ENCODE measurements around the gene CASQ2. TPM values are rescaled to one million over a fixed set of nuclear protein-coding genes. Genes with fewer than 3 reads are reported as not detected.

CASQ2 gene
- total and polyA plus RNA-seq, 2 donors = 1.0 to 6.7 TPM

GRCh38 chr1:115753361-115753760 lies 15.2 kb downstream of the CASQ2 start:
- no peaks in the 10 kb centered on the region for H3K4me1 ChIP-seq (ENCODE audit: control insufficient read depth in 2 of 2, insufficient read depth in 2 of 2, low read length in 2 of 2)
- no peak for DNase-seq (ENCODE audit: low read depth in 6 of 9, low spot score in 9 of 9)
- H3K27me3 ChIP-seq (ENCODE audit: control insufficient read depth in 2 of 2, insufficient read depth in 1 of 2, low read length in 1 of 2) = peaks cover 0 to 3% of the 10 kb centered on the region in 2 donors
- H3K27ac ChIP-seq (ENCODE audit: low read depth in 1 of 2, low read length in 1 of 2) = no peak overlapping the region
- H3K36me3 ChIP-seq (ENCODE audit: control insufficient read depth in 2 of 2, insufficient read depth in 2 of 2, low read length in 1 of 2) = no peaks in the 10 kb centered on the region
- H3K4me3 ChIP-seq (ENCODE audit: low read length in 2 of 2) = no peak overlapping the region
- WGBS = 95% methylated on average over 7 of the region's 7 CpGs
- H3K9me3 ChIP-seq (ENCODE audit: control insufficient read depth in 2 of 2, insufficient read depth in 1 of 2, low read length in 1 of 2) = no peaks in the 10 kb centered on the region

GRCh38 chr1:115748401-115749150 lies 19.9 kb downstream of the CASQ2 start:
- Histone ChIP-seq H3K27me3 (ENCODE audit: control insufficient read depth in 2 of 2, insufficient read depth in 1 of 2, low read length in 1 of 2) (peaks cover 0 to 3% of the 10 kb centered on the region in 2 donors), H3K4me1 (ENCODE audit: control insufficient read depth in 2 of 2, insufficient read depth in 2 of 2, low read length in 2 of 2) (no peaks in the 10 kb centered on the region), H3K4me3 (ENCODE audit: low read length in 2 of 2) (no peak overlapping the region), H3K27ac (ENCODE audit: low read depth in 1 of 2, low read length in 1 of 2) (no peak overlapping the region), H3K9me3 (ENCODE audit: control insufficient read depth in 2 of 2, insufficient read depth in 1 of 2, low read length in 1 of 2) (no peaks in the 10 kb centered on the region), H3K36me3 (ENCODE audit: control insufficient read depth in 2 of 2, insufficient read depth in 2 of 2, low read length in 1 of 2) (no peaks in the 10 kb centered on the region)
- WGBS = 85% methylated on average over 5 of the region's 5 CpGs
- DNase-seq (ENCODE audit: low read depth in 6 of 9, low spot score in 9 of 9) = no peak

GRCh38 chr1:115746021-115746690 lies 22.4 kb downstream of the CASQ2 start:
- no peak for DNase-seq (ENCODE audit: low read depth in 6 of 9, low spot score in 9 of 9)
- H3K4me3 ChIP-seq (ENCODE audit: low read length in 2 of 2) = no peak overlapping the region
- peaks cover 0 to 3% of the 10 kb centered on the region in 2 donors for H3K27me3 ChIP-seq (ENCODE audit: control insufficient read depth in 2 of 2, insufficient read depth in 1 of 2, low read length in 1 of 2)
- no peaks in the 10 kb centered on the region for H3K36me3 ChIP-seq (ENCODE audit: control insufficient read depth in 2 of 2, insufficient read depth in 2 of 2, low read length in 1 of 2)
- no peak overlapping the region for H3K27ac ChIP-seq (ENCODE audit: low read depth in 1 of 2, low read length in 1 of 2)
- 85% methylated on average over 5 of the region's 5 CpGs for WGBS
- no peaks in the 10 kb centered on the region for H3K9me3 ChIP-seq (ENCODE audit: control insufficient read depth in 2 of 2, insufficient read depth in 1 of 2, low read length in 1 of 2)
- no peaks in the 10 kb centered on the region for H3K4me1 ChIP-seq (ENCODE audit: control insufficient read depth in 2 of 2, insufficient read depth in 2 of 2, low read length in 2 of 2)

GRCh38 chr1:115744646-115745275 lies 23.8 kb downstream of the CASQ2 start:
- DNase-seq (ENCODE audit: low read depth in 6 of 9, low spot score in 9 of 9) = no peak
- no peak overlapping the region for H3K27ac ChIP-seq (ENCODE audit: low read depth in 1 of 2, low read length in 1 of 2)
- 91% methylated on average over 3 of the region's 3 CpGs for WGBS
- H3K4me1 ChIP-seq (ENCODE audit: control insufficient read depth in 2 of 2, insufficient read depth in 2 of 2, low read length in 2 of 2) = no peaks in the 10 kb centered on the region
- H3K9me3 ChIP-seq (ENCODE audit: control insufficient read depth in 2 of 2, insufficient read depth in 1 of 2, low read length in 1 of 2) = no peaks in the 10 kb centered on the region
- H3K27me3 ChIP-seq (ENCODE audit: control insufficient read depth in 2 of 2, insufficient read depth in 1 of 2, low read length in 1 of 2) = peaks cover 0 to 3% of the 10 kb centered on the region in 2 donors
- no peak overlapping the region for H3K4me3 ChIP-seq (ENCODE audit: low read length in 2 of 2)
- no peaks in the 10 kb centered on the region for H3K36me3 ChIP-seq (ENCODE audit: control insufficient read depth in 2 of 2, insufficient read depth in 2 of 2, low read length in 1 of 2)

- no peak for DNase-seq (ENCODE audit: low read depth in 6 of 9, low spot score in 9 of 9)
- WGBS = 81% methylated on average over 1 of the region's 1 CpG
- no peak overlapping the region for H3K4me3 ChIP-seq (ENCODE audit: low read length in 2 of 2)
- no peaks in the 10 kb centered on the region for H3K36me3 ChIP-seq (ENCODE audit: control insufficient read depth in 2 of 2, insufficient read depth in 2 of 2, low read length in 1 of 2)
- H3K9me3 ChIP-seq (ENCODE audit: control insufficient read depth in 2 of 2, insufficient read depth in 1 of 2, low read length in 1 of 2) = no peaks in the 10 kb centered on the region
- no peaks in the 10 kb centered on the region for H3K4me1 ChIP-seq (ENCODE audit: control insufficient read depth in 2 of 2, insufficient read depth in 2 of 2, low read length in 2 of 2)
- no peaks in the 10 kb centered on the region for H3K27me3 ChIP-seq (ENCODE audit: control insufficient read depth in 2 of 2, insufficient read depth in 1 of 2, low read length in 1 of 2)
- no peak overlapping the region for H3K27ac ChIP-seq (ENCODE audit: low read depth in 1 of 2, low read length in 1 of 2)
These were observed 27.7 kb downstream of the CASQ2 start for GRCh38 chr1:115740811-115741210.

- H3K9me3 ChIP-seq (ENCODE audit: control insufficient read depth in 2 of 2, insufficient read depth in 1 of 2, low read length in 1 of 2) = no peaks in the 10 kb centered on the region
- H3K4me1 ChIP-seq (ENCODE audit: control insufficient read depth in 2 of 2, insufficient read depth in 2 of 2, low read length in 2 of 2) = no peaks in the 10 kb centered on the region
- H3K27ac ChIP-seq (ENCODE audit: low read depth in 1 of 2, low read length in 1 of 2) = no peak overlapping the region
- H3K36me3 ChIP-seq (ENCODE audit: control insufficient read depth in 2 of 2, insufficient read depth in 2 of 2, low read length in 1 of 2) = no peaks in the 10 kb centered on the region
- H3K27me3 ChIP-seq (ENCODE audit: control insufficient read depth in 2 of 2, insufficient read depth in 1 of 2, low read length in 1 of 2) = no peaks in the 10 kb centered on the region
- WGBS = 22% methylated on average over 4 of the region's 4 CpGs
- DNase-seq (ENCODE audit: low read depth in 6 of 9, low spot score in 9 of 9) = no peak
- H3K4me3 ChIP-seq (ENCODE audit: low read length in 2 of 2) = no peak overlapping the region
These were observed 36.2 kb downstream of the CASQ2 start for GRCh38 chr1:115732316-115732715.

GRCh38 chr1:115729756-115730155 lies 38.8 kb downstream of the CASQ2 start:
- 88% methylated on average over 4 of the region's 4 CpGs for WGBS
- no peak overlapping the region for H3K4me3 ChIP-seq (ENCODE audit: low read length in 2 of 2)
- H3K9me3 ChIP-seq (ENCODE audit: control insufficient read depth in 2 of 2, insufficient read depth in 1 of 2, low read length in 1 of 2) = no peaks in the 10 kb centered on the region

GRCh38 chr1:115728341-115728740 lies 40.2 kb downstream of the CASQ2 start:
- H3K4me1 ChIP-seq (ENCODE audit: control insufficient read depth in 2 of 2, insufficient read depth in 2 of 2, low read length in 2 of 2) = no peaks in the 10 kb centered on the region
- H3K27ac ChIP-seq (ENCODE audit: low read depth in 1 of 2, low read length in 1 of 2) = no peak overlapping the region
- 81% methylated on average over 1 of the region's 1 CpG for WGBS

More at GRCh38 chr1:115729756-115730155, 38.8 kb downstream of the CASQ2 start:
- Histone ChIP-seq H3K4me1 (ENCODE audit: control insufficient read depth in 2 of 2, insufficient read depth in 2 of 2, low read length in 2 of 2) (no peaks in the 10 kb centered on the region), H3K27me3 (ENCODE audit: control insufficient read depth in 2 of 2, insufficient read depth in 1 of 2, low read length in 1 of 2) (no peaks in the 10 kb centered on the region), H3K27ac (ENCODE audit: low read depth in 1 of 2, low read length in 1 of 2) (no peak overlapping the region), H3K36me3 (ENCODE audit: control insufficient read depth in 2 of 2, insufficient read depth in 2 of 2, low read length in 1 of 2) (no peaks in the 10 kb centered on the region)
- peak in 1 of 9 donors; percentile 34 for DNase-seq (ENCODE audit: low read depth in 6 of 9, low spot score in 9 of 9)

GRCh38 chr1:115727706-115728249 lies 40.7 kb downstream of the CASQ2 start:
- no peak overlapping the region for H3K4me3 ChIP-seq (ENCODE audit: low read length in 2 of 2)
- 89% methylated on average over 7 of the region's 7 CpGs for WGBS

More at GRCh38 chr1:115728341-115728740, 40.2 kb downstream of the CASQ2 start:
- H3K27me3 ChIP-seq (ENCODE audit: control insufficient read depth in 2 of 2, insufficient read depth in 1 of 2, low read length in 1 of 2) = no peaks in the 10 kb centered on the region
- H3K4me3 ChIP-seq (ENCODE audit: low read length in 2 of 2) = no peak overlapping the region
- DNase-seq (ENCODE audit: low read depth in 6 of 9, low spot score in 9 of 9) = no peak
- no peaks in the 10 kb centered on the region for H3K9me3 ChIP-seq (ENCODE audit: control insufficient read depth in 2 of 2, insufficient read depth in 1 of 2, low read length in 1 of 2)
- no peaks in the 10 kb centered on the region for H3K36me3 ChIP-seq (ENCODE audit: control insufficient read depth in 2 of 2, insufficient read depth in 2 of 2, low read length in 1 of 2)

More at GRCh38 chr1:115727706-115728249, 40.7 kb downstream of the CASQ2 start:
- Histone ChIP-seq H3K4me1 (ENCODE audit: control insufficient read depth in 2 of 2, insufficient read depth in 2 of 2, low read length in 2 of 2) (no peaks in the 10 kb centered on the region), H3K27ac (ENCODE audit: low read depth in 1 of 2, low read length in 1 of 2) (no peak overlapping the region), H3K27me3 (ENCODE audit: control insufficient read depth in 2 of 2, insufficient read depth in 1 of 2, low read length in 1 of 2) (no peaks in the 10 kb centered on the region), H3K9me3 (ENCODE audit: control insufficient read depth in 2 of 2, insufficient read depth in 1 of 2, low read length in 1 of 2) (no peaks in the 10 kb centered on the region), H3K36me3 (ENCODE audit: control insufficient read depth in 2 of 2, insufficient read depth in 2 of 2, low read length in 1 of 2) (no peaks in the 10 kb centered on the region)
- no peak for DNase-seq (ENCODE audit: low read depth in 6 of 9, low spot score in 9 of 9)
